ENCODE data around the gene DEGS1.

DNA sequence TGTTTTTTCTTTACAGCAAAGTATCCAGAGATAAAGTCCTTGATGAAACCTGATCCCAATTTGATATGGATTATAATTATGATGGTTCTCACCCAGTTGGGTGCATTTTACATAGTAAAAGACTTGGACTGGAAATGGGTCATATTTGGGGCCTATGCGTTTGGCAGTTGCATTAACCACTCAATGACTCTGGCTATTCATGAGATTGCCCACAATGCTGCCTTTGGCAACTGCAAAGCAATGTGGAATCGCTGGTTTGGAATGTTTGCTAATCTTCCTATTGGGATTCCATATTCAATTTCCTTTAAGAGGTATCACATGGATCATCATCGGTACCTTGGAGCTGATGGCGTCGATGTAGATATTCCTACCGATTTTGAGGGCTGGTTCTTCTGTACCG lies 6.5 kb downstream of the DEGS1 start:
- TF ChIP-seq ZBTB1 (tag by site-specific recombination; IDR thresholded peaks at IDR 0.05) (no peak), MEIS1 (CRISPR knock-in tag; IDR thresholded peaks at IDR 0.05; ENCODE audit: borderline replicate concordance) (no peak)
- TF ChIP-seq, protein P1, sequence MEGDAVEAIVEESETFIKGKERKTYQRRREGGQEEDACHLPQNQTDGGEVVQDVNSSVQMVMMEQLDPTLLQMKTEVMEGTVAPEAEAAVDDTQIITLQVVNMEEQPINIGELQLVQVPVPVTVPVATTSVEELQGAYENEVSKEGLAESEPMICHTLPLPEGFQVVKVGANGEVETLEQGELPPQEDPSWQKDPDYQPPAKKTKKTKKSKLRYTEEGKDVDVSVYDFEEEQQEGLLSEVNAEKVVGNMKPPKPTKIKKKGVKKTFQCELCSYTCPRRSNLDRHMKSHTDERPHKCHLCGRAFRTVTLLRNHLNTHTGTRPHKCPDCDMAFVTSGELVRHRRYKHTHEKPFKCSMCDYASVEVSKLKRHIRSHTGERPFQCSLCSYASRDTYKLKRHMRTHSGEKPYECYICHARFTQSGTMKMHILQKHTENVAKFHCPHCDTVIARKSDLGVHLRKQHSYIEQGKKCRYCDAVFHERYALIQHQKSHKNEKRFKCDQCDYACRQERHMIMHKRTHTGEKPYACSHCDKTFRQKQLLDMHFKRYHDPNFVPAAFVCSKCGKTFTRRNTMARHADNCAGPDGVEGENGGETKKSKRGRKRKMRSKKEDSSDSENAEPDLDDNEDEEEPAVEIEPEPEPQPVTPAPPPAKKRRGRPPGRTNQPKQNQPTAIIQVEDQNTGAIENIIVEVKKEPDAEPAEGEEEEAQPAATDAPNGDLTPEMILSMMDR (tag by site-specific recombination; IDR thresholded peaks at IDR 0.05) = no peak
- TF ChIP-seq, protein P2, sequence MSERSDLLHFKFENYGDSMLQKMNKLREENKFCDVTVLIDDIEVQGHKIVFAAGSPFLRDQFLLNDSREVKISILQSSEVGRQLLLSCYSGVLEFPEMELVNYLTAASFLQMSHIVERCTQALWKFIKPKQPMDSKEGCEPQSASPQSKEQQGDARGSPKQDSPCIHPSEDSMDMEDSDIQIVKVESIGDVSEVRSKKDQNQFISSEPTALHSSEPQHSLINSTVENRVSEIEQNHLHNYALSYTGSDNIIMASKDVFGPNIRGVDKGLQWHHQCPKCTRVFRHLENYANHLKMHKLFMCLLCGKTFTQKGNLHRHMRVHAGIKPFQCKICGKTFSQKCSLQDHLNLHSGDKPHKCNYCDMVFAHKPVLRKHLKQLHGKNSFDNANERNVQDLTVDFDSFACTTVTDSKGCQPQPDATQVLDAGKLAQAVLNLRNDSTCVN (tag by site-specific recombination; optimal IDR thresholded peaks at IDR 0.05) = no peak

Measured in HEK293 (cell line).